Fibroblast of gingiva (primary cell): ENCODE data around the gene TMA7B.
"Not testable (repeated sequence)": the region's sequence is repeated elsewhere in the genome, so short reads cannot be mapped to it uniquely, and the experiment has no call there.

Experiments
- DNase-seq: peaks from one replicate; pipeline ENCODE4 v3.0.0-alpha.2; 2011; ENCODE audit warnings: low read depth

The TMA7B gene

DNA sequence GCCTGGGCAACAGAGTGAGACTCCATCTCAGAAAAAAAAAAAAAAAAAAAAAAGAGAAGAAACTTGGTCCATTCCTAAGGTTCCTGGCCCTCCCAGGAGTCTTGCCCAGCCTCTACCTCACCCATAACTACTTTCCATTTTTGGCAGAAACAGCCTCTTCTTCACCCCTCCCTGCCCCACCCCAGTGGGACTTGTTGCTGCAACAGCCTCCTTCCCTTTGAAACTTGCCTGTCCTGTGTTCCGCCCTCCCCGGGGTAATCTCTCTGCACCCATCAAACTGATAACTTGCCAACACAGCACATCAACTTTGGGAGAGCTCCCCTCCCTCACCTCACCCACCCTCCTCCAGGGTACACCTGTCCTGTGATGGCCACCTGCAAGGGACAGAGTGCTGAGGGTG, 24.5 kb downstream of the TMA7B start:
- no peak for DNase-seq

DNA sequence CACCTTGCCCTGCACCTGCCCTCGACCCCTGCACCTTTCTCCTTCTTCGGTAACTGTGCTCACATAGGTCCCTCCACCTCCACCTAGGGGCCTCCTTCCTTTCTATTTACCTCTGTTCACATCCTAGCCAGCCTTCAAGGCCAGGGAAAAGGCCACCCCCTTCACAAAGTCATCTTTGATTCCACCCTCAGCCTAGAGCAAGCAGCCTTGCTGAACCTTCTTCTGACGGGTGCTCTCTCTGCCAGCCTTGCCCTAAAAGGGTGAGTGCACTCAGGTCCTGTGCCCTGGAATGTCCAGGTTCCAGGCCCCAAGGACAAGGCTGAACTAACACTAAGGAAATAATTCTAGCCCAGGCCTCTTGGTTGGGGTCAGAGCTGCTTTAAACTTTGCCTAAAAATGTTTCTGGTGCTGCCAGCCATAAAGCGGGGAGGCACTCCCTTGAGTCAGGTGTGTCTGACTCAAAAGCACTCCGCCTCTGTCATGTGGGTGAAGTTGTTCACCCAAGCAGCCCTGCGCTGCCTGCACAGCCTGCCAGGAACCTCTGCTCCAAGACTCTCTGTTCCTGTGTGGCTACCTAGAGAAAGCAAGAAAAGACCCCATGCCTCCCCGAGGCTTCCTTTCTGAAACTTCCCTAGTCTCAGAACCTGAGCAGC, 25.3 kb downstream of the TMA7B start:
- no peak for DNase-seq

GRCh38 chr22:39988386-39989114, 28.4 kb downstream of the TMA7B start:
- no peak for DNase-seq

- DNase-seq: no peak
Observed at GRCh38 chr22:39989633-39990032, 29.4 kb downstream of the TMA7B start.

GRCh38 chr22:39990686-39991085, 30.5 kb downstream of the TMA7B start:
- no peak for DNase-seq

DNA sequence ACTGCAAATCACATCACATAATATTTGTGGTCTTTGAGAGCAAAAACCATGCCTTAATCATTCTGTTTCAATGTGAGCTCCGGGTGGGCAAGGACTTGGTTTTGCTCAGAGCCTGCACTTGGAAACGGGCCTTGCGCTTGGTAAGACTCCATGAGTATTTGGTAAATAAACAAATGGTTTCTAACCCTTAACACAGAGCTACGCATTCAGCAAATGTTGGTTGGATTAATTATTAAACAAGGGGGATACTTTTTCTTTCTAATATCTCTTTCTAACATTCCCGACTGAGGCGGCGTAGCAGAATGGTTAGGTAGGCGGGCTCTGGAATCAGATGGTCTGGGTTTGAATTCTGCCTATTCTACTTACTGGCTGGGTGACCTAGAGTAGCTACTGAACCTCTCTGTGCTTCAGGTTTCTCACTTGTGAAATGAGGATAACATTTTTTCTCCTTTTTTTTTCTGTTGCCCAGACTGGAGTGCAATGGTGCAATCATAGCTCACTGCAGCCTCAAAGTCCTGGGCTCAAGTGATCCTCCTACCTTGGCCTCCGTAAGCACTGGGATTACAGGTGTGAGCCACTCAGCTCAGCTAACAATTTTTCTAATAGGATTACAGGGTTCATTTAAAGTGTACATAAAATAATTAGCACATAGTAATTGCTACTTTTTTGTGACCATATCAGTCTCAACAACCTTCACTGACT, 31.1 kb downstream of the TMA7B start:
- no peak for DNase-seq

- DNase-seq: no peak
Observed at GRCh38 chr22:39992088-39992826, 32.1 kb downstream of the TMA7B start.

- not testable (repeated sequence) for DNase-seq
Observed at GRCh38 chr22:39992894-39993293, 32.7 kb downstream of the TMA7B start.

DNA sequence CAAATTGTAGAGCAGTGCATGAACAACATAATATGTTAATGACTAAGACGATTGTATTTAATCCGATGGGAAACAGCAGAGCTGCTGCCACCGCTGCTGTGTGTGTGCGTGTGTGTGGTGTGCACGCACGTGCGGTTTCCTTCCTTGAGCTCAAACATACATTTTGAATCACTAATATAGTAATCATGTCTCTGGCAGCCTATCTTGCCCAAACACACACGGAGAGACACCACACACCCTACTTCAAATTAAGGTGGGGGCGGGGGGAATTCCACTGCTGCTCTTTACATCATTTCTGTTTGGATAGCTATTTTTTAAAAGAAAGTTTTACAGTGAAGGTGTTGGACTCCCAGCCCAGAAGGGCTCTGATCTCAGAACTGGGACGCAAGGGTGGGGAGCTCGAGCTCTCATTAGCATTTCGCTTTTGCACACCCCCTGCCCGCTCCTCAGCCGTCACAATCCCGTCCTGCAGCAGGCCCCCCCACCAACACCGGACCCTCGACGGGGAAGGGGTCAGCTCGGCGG, 33.9 kb downstream of the TMA7B start:
- no peak for DNase-seq

DNA sequence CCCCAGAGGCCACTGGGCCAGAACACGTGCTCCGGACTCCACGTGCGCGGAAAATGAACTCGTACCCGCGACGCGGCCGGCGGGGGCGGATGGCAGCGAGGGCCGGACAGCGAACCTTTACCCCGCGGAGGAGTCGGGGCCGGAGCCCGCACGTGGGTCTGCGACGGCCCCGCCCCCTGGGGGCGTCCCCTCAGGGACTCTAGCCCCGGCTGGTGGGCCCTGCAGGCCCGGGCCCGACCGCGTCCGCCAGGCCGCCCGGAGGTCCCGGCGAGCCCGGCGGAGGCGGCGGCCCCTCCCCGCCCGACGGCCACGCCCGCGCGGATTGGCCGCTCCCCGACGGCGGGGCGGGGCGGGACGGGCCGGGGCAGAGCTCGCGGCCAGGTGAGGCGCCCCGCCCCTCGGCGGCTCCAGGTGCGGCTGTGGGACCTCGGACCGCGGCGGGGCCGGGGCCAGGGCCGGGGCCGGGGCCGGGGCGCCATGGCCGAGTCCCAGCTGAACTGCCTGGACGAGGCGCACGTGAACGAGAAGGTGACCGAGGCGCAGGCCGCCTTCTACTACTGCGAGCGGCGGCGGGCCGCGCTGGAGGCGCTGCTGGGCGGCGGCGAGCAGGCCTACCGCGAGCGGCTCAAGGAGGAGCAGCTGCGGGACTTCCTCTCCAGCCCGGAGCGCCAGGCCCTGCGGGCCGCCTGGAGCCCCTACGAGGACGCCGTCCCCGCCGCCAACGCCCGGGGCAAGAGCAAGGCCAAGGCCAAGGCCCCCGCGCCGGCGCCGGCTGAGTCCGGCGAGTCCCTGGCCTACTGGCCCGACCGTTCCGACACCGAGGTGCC, 34.6 kb downstream of the TMA7B start, which contains the start of gene FAM83F:
Gene FAM83F (plus strand): TSS at position 389 of the 827 bp plus-strand sequence. CDS start 89 bp downstream, at position 478.
- DNase-seq: no peak

DNA sequence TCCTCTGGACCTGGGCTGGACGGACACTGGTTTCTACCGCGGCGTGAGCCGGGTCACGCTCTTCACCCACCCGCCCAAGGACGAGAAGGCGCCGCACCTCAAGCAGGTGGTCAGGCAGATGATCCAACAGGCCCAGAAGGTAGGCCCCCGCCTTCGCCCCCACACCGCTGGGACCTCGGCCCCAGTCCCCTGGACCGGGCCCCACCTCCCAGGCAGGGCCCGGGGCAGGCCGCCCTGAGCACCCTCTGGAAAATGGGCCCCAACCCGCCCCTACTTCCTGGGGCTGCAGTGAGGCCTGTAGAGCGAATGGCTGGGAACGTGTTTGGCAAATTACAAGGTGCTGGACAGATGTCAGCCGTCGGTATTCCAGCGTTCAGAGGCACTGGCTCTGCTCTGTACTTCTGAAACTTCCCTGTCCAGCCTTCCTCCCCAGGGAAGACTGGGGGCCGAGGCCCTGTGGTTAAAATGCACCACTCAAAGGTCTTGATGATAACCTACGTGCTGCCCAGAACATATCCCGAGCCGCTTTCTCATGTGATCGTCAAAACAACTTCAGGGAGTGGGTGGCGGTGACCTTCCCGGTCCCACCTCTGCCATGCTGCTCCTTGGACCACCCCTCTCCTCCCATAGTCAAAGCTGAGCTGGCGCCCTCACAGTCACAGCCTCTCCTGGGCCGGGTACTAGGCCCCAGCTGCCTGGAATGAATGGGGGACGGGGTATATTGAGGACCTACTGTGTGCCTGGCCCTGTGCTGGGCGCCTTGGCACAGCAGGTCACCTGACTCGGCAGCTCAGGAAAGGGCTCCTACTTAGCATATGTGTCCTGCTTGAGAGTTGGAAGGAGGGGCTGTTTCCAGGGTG, 35.4 kb downstream of the TMA7B start:
- no peak for DNase-seq

DNA sequence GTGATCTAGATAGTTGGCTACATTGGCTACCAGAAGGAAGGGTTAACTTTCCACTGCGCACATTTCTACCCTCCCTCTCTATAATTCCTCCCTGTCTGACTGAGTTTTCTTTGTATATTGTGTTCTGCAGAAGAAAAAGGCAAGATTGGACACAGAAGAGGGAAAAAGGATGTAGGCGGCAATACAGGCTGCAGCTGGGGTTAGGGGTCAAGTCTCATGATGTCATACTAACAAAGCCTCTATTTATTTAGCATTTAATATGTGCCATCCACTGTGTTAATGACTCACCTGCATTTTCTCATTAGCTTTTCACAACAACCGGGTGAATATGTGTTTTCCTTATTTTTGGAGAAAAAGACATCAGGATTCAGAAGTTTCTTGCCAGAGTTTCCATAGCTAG, 36.5 kb downstream of the TMA7B start:
- DNase-seq: no peak

GRCh38 chr22:39997421-39997820, 37.2 kb downstream of the TMA7B start:
- no peak for DNase-seq

DNA sequence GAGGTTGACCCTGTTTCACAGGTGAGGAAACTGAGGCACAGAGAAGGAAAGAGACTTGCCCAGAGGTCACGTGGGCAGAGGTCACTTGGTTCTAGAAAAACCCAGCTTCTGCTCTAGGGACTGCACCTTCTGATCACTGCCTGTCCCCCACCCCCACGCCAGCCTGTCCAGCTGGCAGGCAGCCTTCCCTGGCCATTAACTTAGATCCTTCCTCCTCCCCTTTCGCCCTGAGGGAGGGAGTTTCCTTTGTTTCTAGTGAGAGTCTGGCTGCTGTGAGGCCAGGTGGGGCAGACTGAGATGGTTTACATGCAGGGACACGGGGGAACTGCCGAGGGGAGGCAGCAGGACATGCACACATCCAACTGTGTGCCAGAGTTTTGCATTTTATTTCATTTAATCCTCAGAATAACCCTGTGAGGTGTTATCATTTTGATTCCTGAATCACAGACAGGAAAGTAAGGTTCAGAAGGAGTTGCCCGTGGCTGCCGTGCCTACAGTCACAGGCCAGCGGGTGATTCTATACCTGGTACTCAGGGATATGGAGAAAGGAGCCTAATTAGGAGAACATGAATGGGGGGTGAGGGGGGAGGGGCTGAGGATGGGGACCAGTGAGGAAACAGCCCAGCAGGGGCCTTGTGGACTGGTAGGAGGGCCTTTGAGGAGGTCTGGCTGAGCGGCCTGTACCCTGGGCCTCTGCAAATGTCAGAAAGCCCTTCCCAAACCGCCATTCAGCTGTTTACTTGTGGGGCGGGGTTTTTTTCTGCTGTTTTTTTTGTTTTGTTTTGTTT, 37.9 kb downstream of the TMA7B start:
- DNase-seq: no peak

- DNase-seq: no peak
Observed at GRCh38 chr22:39999144-39999757, 39.1 kb downstream of the TMA7B start.

DNA sequence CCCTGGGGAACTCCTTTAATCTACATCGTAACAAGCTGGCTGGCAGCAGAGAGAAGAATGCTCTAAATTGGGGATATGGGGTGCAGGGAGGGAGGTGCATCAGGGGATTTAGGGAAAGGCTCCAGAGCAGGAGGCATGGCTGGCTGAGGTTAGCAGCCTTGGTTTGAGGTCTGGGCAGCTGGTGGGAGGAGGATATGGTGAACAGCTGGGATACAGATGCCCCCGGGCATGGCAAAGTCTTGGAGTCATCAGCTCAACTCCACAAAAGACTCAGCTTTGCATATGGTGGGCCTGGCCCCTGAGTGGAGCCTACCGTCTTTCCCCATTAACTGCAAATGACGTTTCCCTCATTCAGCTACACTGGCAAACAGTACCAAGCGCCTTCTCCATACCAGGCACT, 40.0 kb downstream of the TMA7B start:
- no peak for DNase-seq

DNA sequence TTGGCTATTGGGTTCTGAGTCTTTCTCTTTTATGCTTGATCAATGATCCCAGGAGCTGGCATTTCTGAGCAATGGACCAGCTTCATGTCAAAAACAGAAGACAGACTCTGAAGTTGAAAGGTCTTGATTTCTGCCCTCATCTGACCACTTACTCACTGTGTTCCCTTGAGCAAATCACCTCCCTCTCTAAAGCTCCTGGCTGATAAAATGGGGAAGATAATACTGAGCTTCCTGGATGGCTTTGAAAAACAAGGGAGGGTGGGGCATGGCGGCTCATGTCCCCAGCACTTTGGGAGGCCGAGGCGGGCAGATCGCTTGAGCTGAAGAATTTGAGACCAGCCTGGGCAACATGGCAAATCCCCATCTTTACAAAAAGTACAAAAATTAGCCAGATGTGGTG, 40.9 kb downstream of the TMA7B start:
- no peak for DNase-seq

GRCh38 chr22:40001800-40002577, 41.8 kb downstream of the TMA7B start:
- no peak for DNase-seq
